ENCODE results near the gene GPC1. TPM values are rescaled to one million over a fixed set of nuclear protein-coding genes. Genes with fewer than 3 reads are reported as not detected.

Gene GPC1
- total RNA-seq, 2 donors from 2014 or later: 37.8 to 69.7 TPM

GRCh38 chr2:240425697-240426096 lies 9.8 kb upstream of the GPC1 start:
- Histone ChIP-seq H3K4me1 (ENCODE audit: control insufficient read depth, insufficient read depth, low read length) (no peaks in the 10 kb centered on the region), H3K4me3 (ENCODE audit: low read length) (no peak overlapping the region), H3K36me3 (ENCODE audit: control insufficient read depth, insufficient read depth, low read length) (no peaks in the 10 kb centered on the region), H3K9ac (ENCODE audit: extremely low read depth, low read length, poor library complexity, severe bottlenecking) (no peak overlapping the region), H3K27ac (ENCODE audit: low read depth, low read length) (no peak overlapping the region), H3K9me3 (ENCODE audit: control insufficient read depth, low read length) (peaks cover 10% of the 10 kb centered on the region), H3K27me3 (ENCODE audit: control insufficient read depth, insufficient read depth, low read length, poor library complexity, severe bottlenecking) (no peaks in the 10 kb centered on the region)
- no peak for DNase-seq
- no peak for TF ChIP-seq CTCF (conservative IDR thresholded peaks at IDR 0.05)
- 93% methylated on average over 2 to 5 of the region's 5 CpGs for WGBS, 2 experiments (ENCODE audit: insufficient coverage in 1 of 2, insufficient read length in 1 of 2)
- Mint-ChIP-seq H3K36me3 (ENCODE audit: low read depth) (no peaks in the 10 kb centered on the region), H3K27me3 (ENCODE audit: insufficient read depth) (peaks cover 30% of the 10 kb centered on the region), H3K4me3 (no peak overlapping the region), H3K27ac (no peak overlapping the region), H3K4me1 (no peaks in the 10 kb centered on the region), H3K9me3 (peaks cover 35% of the 10 kb centered on the region)

GRCh38 chr2:240426845-240427721 lies 8.4 kb upstream of the GPC1 start:
- H3K9me3 ChIP-seq (ENCODE audit: control insufficient read depth, low read length): peaks cover 6% of the 10 kb centered on the region
- no peaks in the 10 kb centered on the region for H3K36me3 ChIP-seq (ENCODE audit: control insufficient read depth, insufficient read depth, low read length)
- Mint-ChIP-seq H3K27me3 (ENCODE audit: insufficient read depth) (peaks cover 39% of the 10 kb centered on the region), H3K36me3 (ENCODE audit: low read depth) (no peaks in the 10 kb centered on the region), H3K4me3 (no peak overlapping the region), H3K4me1 (no peaks in the 10 kb centered on the region), H3K9me3 (peaks cover 24% of the 10 kb centered on the region), H3K27ac (no peak overlapping the region)
- peak; percentile 51 for DNase-seq
- H3K27ac ChIP-seq (ENCODE audit: low read depth, low read length): no peak overlapping the region
- no peak overlapping the region for H3K9ac ChIP-seq (ENCODE audit: extremely low read depth, low read length, poor library complexity, severe bottlenecking)
- peak; percentile 31 for TF ChIP-seq CTCF (conservative IDR thresholded peaks at IDR 0.05)
- H3K27me3 ChIP-seq (ENCODE audit: control insufficient read depth, insufficient read depth, low read length, poor library complexity, severe bottlenecking): no peaks in the 10 kb centered on the region
- H3K4me1 ChIP-seq (ENCODE audit: control insufficient read depth, insufficient read depth, low read length): no peaks in the 10 kb centered on the region
- WGBS, 2 experiments (ENCODE audit: insufficient coverage in 1 of 2, insufficient read length in 1 of 2): 74 to 82% methylated on average over 15 to 21 of the region's 21 CpGs
- no peak overlapping the region for H3K4me3 ChIP-seq (ENCODE audit: low read length)

- Histone ChIP-seq H3K27ac (ENCODE audit: low read depth, low read length) (no peak overlapping the region), H3K4me3 (ENCODE audit: low read length) (no peak overlapping the region), H3K36me3 (ENCODE audit: control insufficient read depth, insufficient read depth, low read length) (no peaks in the 10 kb centered on the region), H3K9ac (ENCODE audit: extremely low read depth, low read length, poor library complexity, severe bottlenecking) (no peak overlapping the region), H3K9me3 (ENCODE audit: control insufficient read depth, low read length) (no peaks in the 10 kb centered on the region), H3K27me3 (ENCODE audit: control insufficient read depth, insufficient read depth, low read length, poor library complexity, severe bottlenecking) (no peaks in the 10 kb centered on the region), H3K4me1 (ENCODE audit: control insufficient read depth, insufficient read depth, low read length) (no peaks in the 10 kb centered on the region)
- Mint-ChIP-seq H3K27ac (no peak overlapping the region), H3K27me3 (ENCODE audit: insufficient read depth) (peaks cover 45% of the 10 kb centered on the region), H3K4me3 (no peak overlapping the region), H3K9me3 (peaks cover 18% of the 10 kb centered on the region), H3K36me3 (ENCODE audit: low read depth) (no peaks in the 10 kb centered on the region), H3K4me1 (no peaks in the 10 kb centered on the region)
- no peak for TF ChIP-seq CTCF (conservative IDR thresholded peaks at IDR 0.05)
- WGBS, 2 experiments (ENCODE audit: insufficient coverage in 1 of 2, insufficient read length in 1 of 2): 88% methylated on average over 6 of the region's 6 CpGs; no CpG with 5 or more reads in 1 of the 2 experiments
- DNase-seq: no peak
These were observed 7.7 kb upstream of the GPC1 start for GRCh38 chr2:240427729-240428128.

Data from endodermal cell (in vitro differentiated cells).